Endothelial cell of umbilical vein (primary cell): ENCODE measurements around the gene TNFAIP8L1. TPM values are rescaled to one million over a fixed set of nuclear protein-coding genes. Genes with fewer than 3 reads are reported as not detected.

ENCODE experiments used
- BruUV-seq: library from RNA; stranded (reverse); fragments of 400-500 nt; replicated peaks from 2 replicates; lab custom pipeline; 2021; lab: Mats Ljungman, UMichigan
- CTCF ChIA-PET: fragments of 300-600, 350-600 bp; sonication (Branson Sonifier 250); formaldehyde crosslinking; loops from one replicate; lab custom pipeline; 2021; ENCODE audit warnings: antibody characterized with exemption, inconsistent platforms; lab: Charles Lee
- POLR2A ChIA-PET: fragments of 300-600, 350-600 bp; sonication (Branson Sonifier 250); formaldehyde crosslinking; loops from one replicate; lab custom pipeline; 2021; ENCODE audit warnings: antibody characterized with exemption, inconsistent platforms; lab: Charles Lee
- DNase-seq: peaks from one replicate; pipeline ENCODE4 v3.0.0-alpha.2; 2011; ENCODE audit warnings: low read depth, low spot score
- FAIRE-seq: peaks from 2 replicates; lab custom pipeline; 2011; peaks lifted over from hg19 to GRCh38; lab: Jason Lieb, UNC
- H2AFZ ChIP-seq: 2 replicates; pipeline ENCODE4 v1.6.0; 2012; ENCODE audit warnings: low read depth, low read length, control low read depth, inconsistent platforms
- H3K27ac ChIP-seq: 2 replicates; pipeline ENCODE4 v1.5.1; 2011; ENCODE audit warnings: low read depth, mild to moderate bottlenecking, control low read depth, low read length, moderate library complexity; ENCODE audit not compliant: insufficient read depth
- H3K27me3 ChIP-seq, 2 experiments: 2 replicates each; pipeline versions ENCODE4 v1.6.0 to v1.6.1; 2011; ENCODE audit warnings: low read length in 2 of 2, mixed read lengths in 1 of 2; ENCODE audit not compliant: control insufficient read depth in 2 of 2, insufficient read depth in 2 of 2
- H3K36me3 ChIP-seq, 2 experiments: 2 replicates in 1 of 2; 3 replicates in 1 of 2; pipeline ENCODE4 v1.5.1; 2011; ENCODE audit warnings: low read length in 2 of 2, mild to moderate bottlenecking in 1 of 2, moderate library complexity in 1 of 2; ENCODE audit not compliant: control insufficient read depth in 2 of 2, insufficient read depth in 2 of 2; ENCODE audit errors: extremely low read depth in 1 of 2
- H3K4me1 ChIP-seq: 3 replicates; pipeline ENCODE4 v1.5.1; 2011; ENCODE audit warnings: mild to moderate bottlenecking, low read length; ENCODE audit not compliant: control insufficient read depth, insufficient read depth; ENCODE audit errors: extremely low read depth
- H3K4me2 ChIP-seq: 2 replicates; pipeline ENCODE4 v1.6.1; 2011; ENCODE audit warnings: low read length, control low read depth, mixed read lengths; ENCODE audit not compliant: insufficient read depth
- H3K4me3 ChIP-seq, 3 experiments: fragments of 200-600 bp in 1 of 3; sonication (generic), shearing (Covaris generic) in 1 of 3; replicated peaks in 1 of 3; 2 replicates each; pipeline ENCODE4 v1.5.1; 2011 to 2016; ENCODE audit warnings: control low read depth in 3 of 3, low read length in 3 of 3, mild to moderate bottlenecking in 2 of 3, inconsistent platforms in 1 of 3, low read depth in 1 of 3, moderate library complexity in 1 of 3; ENCODE audit not compliant: insufficient read depth in 1 of 3
- H3K79me2 ChIP-seq: 2 replicates; pipeline ENCODE4 v1.6.0; 2012; ENCODE audit warnings: low read length, inconsistent platforms; ENCODE audit not compliant: control insufficient read depth, insufficient read depth
- H3K9ac ChIP-seq: replicated peaks from 2 replicates; pipeline ENCODE3; 2011; ENCODE audit warnings: low read length, control low read depth; ENCODE audit not compliant: insufficient read depth; ENCODE audit errors: extremely low read depth
- H3K9me1 ChIP-seq: replicated peaks from 3 replicates; pipeline ENCODE4 v1.6.0; 2011; ENCODE audit warnings: mild to moderate bottlenecking, low read length; ENCODE audit not compliant: control insufficient read depth, insufficient read depth; ENCODE audit errors: extremely low read depth
- H3K9me3 ChIP-seq: replicated peaks from 2 replicates; pipeline ENCODE4 v1.5.1; 2012; ENCODE audit warnings: low read length, inconsistent platforms; ENCODE audit not compliant: control insufficient read depth, insufficient read depth
- H4K20me1 ChIP-seq: replicated peaks from 2 replicates; pipeline ENCODE3; 2011; ENCODE audit warnings: mild to moderate bottlenecking, low read length; ENCODE audit not compliant: control insufficient read depth, insufficient read depth; ENCODE audit errors: extremely low read depth
- EZH2 ChIP-seq: IDR thresholded peaks from 2 replicates; pipeline ENCODE4 v1.6.1; 2012; ENCODE audit warnings: borderline replicate concordance, low read depth, mild to moderate bottlenecking, moderate library complexity, low read length, inconsistent platforms; ENCODE audit not compliant: severe bottlenecking
- FOS ChIP-seq: IDR thresholded peaks from 2 replicates; pipeline ENCODE4 v1.6.1; 2011; ENCODE audit warnings: mild to moderate bottlenecking, low read length, moderate library complexity, borderline replicate concordance; ENCODE audit not compliant: insufficient read depth
- GATA2 ChIP-seq: IDR thresholded peaks from 2 replicates; pipeline ENCODE4 v1.7.0; 2011; ENCODE audit warnings: low read depth, mild to moderate bottlenecking, moderate library complexity, mixed read lengths, low read length; ENCODE audit not compliant: insufficient read length, insufficient read depth
- JUN ChIP-seq: IDR thresholded peaks from 2 replicates; pipeline ENCODE4 v1.6.1; 2011; ENCODE audit warnings: borderline replicate concordance, low read depth; ENCODE audit not compliant: insufficient read length, insufficient read depth
- MYC ChIP-seq: IDR thresholded peaks from one replicate; pipeline ENCODE4 v1.6.1; 2011; ENCODE audit warnings: mild to moderate bottlenecking, low read depth, low read length
- POLR2A ChIP-seq: IDR thresholded peaks from 2 replicates; pipeline ENCODE4 v1.6.1; 2012; ENCODE audit warnings: low read depth, mild to moderate bottlenecking, control low read depth, low read length
- POLR2AphosphoS5 ChIP-seq: IDR thresholded peaks from 2 replicates; pipeline ENCODE4 v1.6.1; 2012; ENCODE audit warnings: low read depth, mild to moderate bottlenecking, control low read depth, low read length, moderate library complexity; ENCODE audit not compliant: insufficient read depth
- dilution Hi-C: fragments of 300-500 bp; cut with MboI; formaldehyde crosslinking; loops from one replicate; pipeline ENCODE4 v1.15.0; 2019; ENCODE audit warnings: low sequenced_read_pairs; ENCODE audit not compliant: extremely low pct_ligation_motif_present
- intact Hi-C: fragments of 100-400 bp; cut with micrococcal nuclease; formaldehyde crosslinking; loops from one replicate; pipeline ENCODE4 v1.10.0; 2022
- polyA plus RNA-seq, 4 experiments: library from polyadenylated mRNA; depleted of rRNA in 3 of 4; stranded (reverse) in 3 of 4; unstranded in 1 of 4; fragments of >200 nt; gene quantifications; 2 replicates each; pipeline versions ENCODE4 v1.2.1 to v1.2.3, GENCODE V29; 2011 to 2012; ENCODE audit warnings: missing spikeins in 1 of 4
- total RNA-seq: library from RNA; stranded (reverse); gene quantifications from 2 replicates; pipeline ENCODE4 v1.2.3, GENCODE V29; 2021
- TF ChIP-seq, protein P1 (sequence below), 2 donors: IDR thresholded peaks; 1 replicate in 1 of 2; 2 replicates in 1 of 2; pipeline ENCODE4 v1.5.1; 2011; ENCODE audit warnings: low read length in 2 of 2, mild to moderate bottlenecking in 2 of 2, moderate library complexity in 2 of 2, control low read depth in 1 of 2, inconsistent platforms in 1 of 2, low read depth in 1 of 2; ENCODE audit not compliant: insufficient read depth in 1 of 2; ENCODE audit errors: extremely low read depth in 1 of 2
- TF ChIP-seq, protein P2 (sequence below): IDR thresholded peaks from 2 replicates; pipeline ENCODE4 v1.6.1; 2011; ENCODE audit not compliant: insufficient read depth, insufficient read length

TNFAIP8L1 gene
- total and polyA plus RNA-seq, 2 donors (not counting 3 experiments of a cell fraction or from before 2014, with no cell fraction given): 40.0 to 56.1 TPM

DNA sequence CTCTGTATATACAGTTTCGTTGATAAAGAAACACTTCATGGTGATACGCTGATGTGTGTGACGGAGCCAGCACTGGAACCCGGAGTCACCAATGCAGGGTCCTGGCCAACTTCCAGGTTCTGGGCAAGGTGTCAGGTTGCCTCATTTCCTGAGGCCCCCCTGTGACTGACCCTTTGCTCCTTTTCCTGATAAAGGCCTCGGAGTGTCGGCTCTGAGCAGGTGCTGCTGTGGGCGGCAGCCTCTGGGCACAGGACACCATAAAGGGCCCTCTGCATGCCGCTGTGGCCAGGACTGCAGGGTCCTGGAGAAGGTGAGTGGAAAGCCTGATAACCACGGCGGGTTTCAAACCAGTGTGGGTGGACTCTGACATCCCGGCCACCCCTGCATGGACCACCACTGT lies 48.1 kb downstream of the TNFAIP8L1 start:
- no peaks in the 10 kb centered on the region for H3K79me2 ChIP-seq
- no peaks in the 10 kb centered on the region for H3K4me1 ChIP-seq
- no peak for TF ChIP-seq GATA2
- no peak for TF ChIP-seq MYC
- no peak for TF ChIP-seq EZH2
- TF ChIP-seq POLR2AphosphoS5: no peak
- TF ChIP-seq, protein P1, sequence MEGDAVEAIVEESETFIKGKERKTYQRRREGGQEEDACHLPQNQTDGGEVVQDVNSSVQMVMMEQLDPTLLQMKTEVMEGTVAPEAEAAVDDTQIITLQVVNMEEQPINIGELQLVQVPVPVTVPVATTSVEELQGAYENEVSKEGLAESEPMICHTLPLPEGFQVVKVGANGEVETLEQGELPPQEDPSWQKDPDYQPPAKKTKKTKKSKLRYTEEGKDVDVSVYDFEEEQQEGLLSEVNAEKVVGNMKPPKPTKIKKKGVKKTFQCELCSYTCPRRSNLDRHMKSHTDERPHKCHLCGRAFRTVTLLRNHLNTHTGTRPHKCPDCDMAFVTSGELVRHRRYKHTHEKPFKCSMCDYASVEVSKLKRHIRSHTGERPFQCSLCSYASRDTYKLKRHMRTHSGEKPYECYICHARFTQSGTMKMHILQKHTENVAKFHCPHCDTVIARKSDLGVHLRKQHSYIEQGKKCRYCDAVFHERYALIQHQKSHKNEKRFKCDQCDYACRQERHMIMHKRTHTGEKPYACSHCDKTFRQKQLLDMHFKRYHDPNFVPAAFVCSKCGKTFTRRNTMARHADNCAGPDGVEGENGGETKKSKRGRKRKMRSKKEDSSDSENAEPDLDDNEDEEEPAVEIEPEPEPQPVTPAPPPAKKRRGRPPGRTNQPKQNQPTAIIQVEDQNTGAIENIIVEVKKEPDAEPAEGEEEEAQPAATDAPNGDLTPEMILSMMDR (IDR thresholded peaks at IDR 0.05; ENCODE audit: extremely low read depth in 1 of 2, insufficient read depth in 1 of 2, low read depth in 1 of 2, low read length in 2 of 2): no peak
- no peak for TF ChIP-seq FOS
- no peak for TF ChIP-seq POLR2A
- TF ChIP-seq JUN: no peak
- TF ChIP-seq, protein P2, sequence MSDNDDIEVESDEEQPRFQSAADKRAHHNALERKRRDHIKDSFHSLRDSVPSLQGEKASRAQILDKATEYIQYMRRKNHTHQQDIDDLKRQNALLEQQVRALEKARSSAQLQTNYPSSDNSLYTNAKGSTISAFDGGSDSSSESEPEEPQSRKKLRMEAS: no peak
- H4K20me1 ChIP-seq: no peaks in the 10 kb centered on the region
- FAIRE-seq: peak; percentile 46
- H3K9me1 ChIP-seq: no peaks in the 10 kb centered on the region
- no peak overlapping the region for H3K9ac ChIP-seq
- DNase-seq: no peak
- no peak overlapping the region for H3K4me2 ChIP-seq
- H2AFZ ChIP-seq: no peak overlapping the region
- H3K27ac ChIP-seq: no peak overlapping the region
- no peak overlapping the region for H3K4me3 ChIP-seq
- intact Hi-C loops (no loop called here), dilution Hi-C loops (no loop called here)
- ChIA-PET CTCF (no interaction called here), POLR2A (no interaction called here)
- no peaks in the 10 kb centered on the region for H3K27me3 ChIP-seq
- no TSS peak for BruUV-seq
- peaks cover 14 to 52% of the 10 kb centered on the region in 2 experiments for H3K36me3 ChIP-seq
- no peaks in the 10 kb centered on the region for H3K9me3 ChIP-seq
